HG03521 (cell line): Measurements from ENCODE around the gene FGF7.
"Not testable (repeated sequence)": the region's sequence is repeated elsewhere in the genome, so short reads cannot be mapped to it uniquely, and the experiment has no call there.

ENCODE experiments used
- ATAC-seq: cut with Tn5 transposase; IDR thresholded peaks from one replicate; pipeline ENCODE4 v1.9.1; 2021; ENCODE audit warnings: mild to moderate bottlenecking, moderate library complexity; ENCODE audit not compliant: unreplicated experiment

Gene FGF7

GRCh38 chr15:49423021-49423420 lies at the start of gene FGF7:
FGF7 (plus strand) TSS chr15:49423242; CDS start chr15:49424298, 1,056 bp downstream.
- ATAC-seq, result no peak

DNA sequence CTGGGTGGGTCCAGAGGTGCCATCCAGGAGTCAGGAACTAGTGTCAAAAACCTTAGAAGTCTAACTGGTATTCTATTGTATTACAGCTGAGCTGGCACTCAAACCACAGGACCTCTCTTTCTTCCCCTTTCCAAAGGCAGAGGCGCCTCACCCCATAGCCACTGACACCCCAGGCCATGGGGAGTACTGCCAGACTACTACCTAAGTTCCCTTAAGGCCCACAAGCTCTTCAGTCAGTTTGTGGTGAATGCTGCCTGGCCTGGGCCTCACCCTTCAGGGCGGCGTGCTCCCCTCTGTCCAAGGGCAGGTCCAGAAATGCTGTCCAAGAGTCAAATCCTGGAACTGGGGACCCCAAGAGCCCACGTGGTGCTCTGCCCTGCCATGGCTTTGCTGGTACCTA lies 43.0 kb upstream of the FGF7 start:
- no peak for ATAC-seq

GRCh38 chr15:49380912-49381311 lies 42.1 kb upstream of the FGF7 start:
- ATAC-seq, result no peak

DNA sequence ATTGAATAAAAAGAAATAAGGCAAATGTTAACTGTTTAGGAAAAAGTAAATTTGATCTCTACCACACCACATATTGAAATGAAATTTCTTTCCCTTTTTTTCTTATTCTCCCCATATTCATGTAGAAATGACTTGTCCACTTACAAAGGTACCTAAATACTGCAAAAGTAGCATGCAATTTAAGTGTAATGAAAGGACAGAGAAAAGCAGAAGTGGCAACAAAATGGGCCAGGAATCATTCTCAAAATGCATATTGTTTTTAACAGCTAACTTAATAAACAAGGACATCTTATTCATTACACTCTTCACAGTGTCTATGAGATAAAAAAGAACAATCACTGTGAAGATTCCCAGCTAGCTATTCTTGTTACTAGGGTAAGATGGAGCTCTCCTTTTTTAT lies 40.6 kb upstream of the FGF7 start:
- no peak for ATAC-seq

DNA sequence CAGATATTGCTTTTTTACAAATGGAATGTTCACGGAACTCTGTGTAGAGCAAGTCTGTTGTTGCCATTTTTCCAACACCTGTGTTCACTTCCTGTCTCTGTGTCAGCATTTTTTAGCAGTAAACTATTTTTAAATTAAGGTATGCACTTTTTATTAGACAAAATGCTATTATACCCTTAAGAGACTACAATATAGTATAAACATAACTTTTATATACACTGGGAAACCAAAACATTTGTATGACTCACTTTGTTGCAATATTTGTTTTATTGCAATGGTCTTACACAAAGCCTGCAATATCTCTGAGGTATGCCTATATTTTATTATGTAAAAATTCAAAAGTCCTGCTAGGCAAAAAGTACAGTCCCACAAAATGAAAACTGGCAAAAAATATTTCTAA lies 39.8 kb upstream of the FGF7 start:
- ATAC-seq, result no peak

DNA sequence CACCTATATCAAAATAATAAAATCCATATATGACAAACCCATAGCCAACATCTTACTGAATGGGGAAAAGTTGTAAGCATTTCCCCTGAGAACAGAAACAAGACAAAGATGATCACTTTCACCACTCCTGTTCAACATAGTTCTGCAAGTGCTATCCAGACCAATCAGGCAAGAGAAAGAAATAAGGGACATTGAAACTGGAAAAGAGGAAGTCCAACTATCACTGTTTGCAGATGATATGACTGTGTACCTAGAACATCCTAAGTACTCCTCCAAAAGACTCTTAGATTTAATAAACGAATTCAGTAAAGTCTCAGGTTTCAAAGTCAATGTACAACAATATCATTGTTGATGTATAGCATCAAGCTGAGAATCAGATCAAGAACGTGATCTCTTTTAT lies 35.6 kb upstream of the FGF7 start:
- ATAC-seq, result no peak

GRCh38 chr15:49402515-49403296 lies 20.3 kb upstream of the FGF7 start:
- not testable (repeated sequence) for ATAC-seq

DNA sequence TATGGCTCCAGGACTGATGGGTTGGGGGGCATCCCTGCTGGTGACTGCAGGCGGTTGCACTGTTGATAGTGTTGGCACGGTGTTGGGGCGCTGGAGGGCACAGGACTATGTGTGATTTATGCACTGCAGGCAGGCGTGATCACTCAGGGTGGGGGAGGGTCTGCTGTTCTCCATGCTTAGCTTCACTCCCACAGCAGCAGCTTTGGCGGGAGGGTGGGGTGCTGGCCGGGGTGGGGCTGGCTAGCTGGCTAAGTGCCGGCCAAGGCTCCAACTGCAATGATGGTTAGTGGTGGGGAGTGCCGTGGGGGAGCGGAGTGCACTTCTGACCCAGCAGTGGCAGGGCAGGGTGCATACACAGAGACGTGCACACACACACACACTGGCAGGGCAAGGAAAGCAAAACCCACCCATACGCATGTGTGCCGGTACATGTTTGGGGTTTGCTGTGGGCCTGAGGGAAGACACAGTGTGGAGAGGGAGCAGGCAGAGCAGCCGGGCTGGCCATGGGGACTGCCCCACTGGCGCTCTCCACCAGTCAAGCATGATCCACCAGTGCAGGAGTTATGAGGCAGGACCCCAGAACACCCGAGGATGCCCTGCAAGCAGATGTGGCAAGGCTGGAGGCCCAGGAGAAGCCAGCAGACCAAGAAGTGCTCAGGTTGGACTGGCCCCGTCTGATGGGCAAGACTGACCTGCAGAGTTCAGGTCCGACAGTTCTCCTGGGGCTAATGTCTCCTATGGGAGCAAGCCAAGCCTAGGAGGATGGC lies 16.5 kb upstream of the FGF7 start:
- no peak for ATAC-seq

GRCh38 chr15:49410641-49411040 lies 12.4 kb upstream of the FGF7 start:
- ATAC-seq, result no peak

- ATAC-seq, result no peak
Observed at GRCh38 chr15:49412797-49413196, 10.2 kb upstream of the FGF7 start.

DNA sequence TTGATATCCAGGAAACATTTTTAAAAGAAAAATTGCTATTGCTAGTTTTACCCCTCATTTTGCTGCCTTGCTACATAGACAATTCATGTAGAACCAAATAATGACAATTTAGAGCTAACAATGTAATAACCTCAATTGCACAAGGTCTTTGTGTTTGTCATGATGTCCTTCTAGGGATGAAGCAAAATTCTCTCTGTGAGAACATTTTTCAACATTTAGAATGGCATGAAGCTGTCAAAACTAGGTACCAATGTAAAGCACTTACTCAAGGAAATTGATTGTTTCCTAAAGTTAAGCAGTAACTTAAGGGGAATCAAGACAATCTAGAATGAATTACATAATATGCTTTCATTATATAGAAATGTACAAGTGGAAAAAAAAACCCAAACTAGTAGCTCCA lies 7.9 kb upstream of the FGF7 start:
- ATAC-seq, result no peak

- no peak for ATAC-seq
Observed at GRCh38 chr15:49415638-49416037, 7.4 kb upstream of the FGF7 start.

GRCh38 chr15:49418811-49419210 lies 4.2 kb upstream of the FGF7 start:
- no peak for ATAC-seq

DNA sequence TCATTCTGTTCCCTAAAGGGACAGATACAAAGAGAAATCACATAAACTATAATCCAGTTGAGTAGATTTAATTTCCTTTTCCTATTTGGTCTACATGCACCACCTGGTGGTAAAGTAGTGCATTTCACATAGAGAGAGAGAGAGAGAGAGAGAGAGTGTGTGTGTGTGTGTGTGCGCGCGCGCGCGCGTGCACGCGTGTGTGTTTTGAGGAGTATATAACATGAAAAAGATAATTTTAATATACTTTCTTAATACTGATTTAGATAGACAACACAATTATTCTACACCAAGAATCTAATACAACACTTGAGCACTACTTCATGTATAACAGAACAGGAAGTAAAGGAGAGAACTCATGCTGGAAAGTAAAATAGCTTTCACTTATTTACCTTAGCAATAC lies 1.1 kb upstream of the FGF7 start:
- no peak for ATAC-seq

- no peak for ATAC-seq
Observed at GRCh38 chr15:49423901-49424550, 984 bp downstream of the FGF7 start.

- ATAC-seq, result no peak
Observed at GRCh38 chr15:49424954-49425353, 1.9 kb downstream of the FGF7 start.

DNA sequence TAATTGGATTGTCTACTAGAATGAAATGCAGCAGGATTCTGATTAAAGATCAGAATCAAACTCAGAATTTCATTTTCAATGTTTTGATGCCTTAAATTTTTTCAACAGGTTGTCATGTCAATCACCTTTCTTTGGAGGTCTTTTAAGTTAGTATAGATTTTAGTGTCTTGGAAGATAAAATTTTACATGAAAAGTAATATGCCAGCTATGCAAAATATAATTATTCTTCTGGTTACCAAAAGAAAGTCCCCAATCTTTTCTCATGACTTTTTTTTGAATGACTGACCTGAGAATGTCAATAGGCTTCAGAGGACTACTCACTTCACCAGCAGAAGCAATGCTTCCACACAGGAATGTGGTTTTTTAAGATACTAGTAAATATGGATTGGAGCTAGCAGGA lies 4.3 kb downstream of the FGF7 start:
- ATAC-seq, result no peak

DNA sequence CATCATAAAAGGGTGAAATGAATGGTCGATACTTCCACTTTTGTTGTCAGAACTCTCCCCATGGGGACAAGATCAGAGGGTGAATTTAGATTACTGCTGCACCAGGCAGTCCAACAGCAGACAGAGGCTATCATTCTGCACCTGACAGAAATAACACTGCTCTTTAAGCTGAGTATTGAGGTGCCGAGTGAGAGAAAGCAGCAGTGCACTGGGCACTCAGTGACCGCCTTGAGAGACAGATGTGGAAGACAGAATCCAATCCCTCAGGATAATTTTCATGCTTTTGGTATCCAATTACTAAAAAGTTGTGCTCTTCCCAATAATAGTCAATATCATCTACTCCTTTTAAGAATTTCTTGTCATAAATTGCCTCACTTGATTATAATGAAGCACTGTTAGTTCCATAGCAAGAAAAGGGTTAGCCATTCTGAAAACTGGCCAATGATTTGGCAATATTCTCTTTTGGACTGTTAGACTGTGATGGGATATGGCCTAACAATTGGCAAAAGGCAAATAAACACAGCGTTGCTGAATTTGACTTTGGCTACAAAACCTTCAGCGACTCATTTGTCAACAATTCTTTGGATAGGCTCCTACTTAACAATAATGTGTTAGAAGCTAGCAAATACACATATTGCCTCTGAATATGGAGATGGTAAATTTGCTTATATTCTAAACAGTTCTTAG lies 5.5 kb downstream of the FGF7 start:
- ATAC-seq, result no peak

GRCh38 chr15:49430046-49430445 lies 7.0 kb downstream of the FGF7 start:
- ATAC-seq, result no peak

GRCh38 chr15:49435174-49435573 lies 12.1 kb downstream of the FGF7 start:
- ATAC-seq, result no peak

GRCh38 chr15:49436751-49437150 lies 13.7 kb downstream of the FGF7 start:
- no peak for ATAC-seq
